HG02840 (cell line): Measurements from ENCODE around the gene SLC35F2.
"Not testable (repeated sequence)": the region's sequence is repeated elsewhere in the genome, so short reads cannot be mapped to it uniquely, and the experiment has no call there.

Experiments
- ATAC-seq: cut with Tn5 transposase; IDR thresholded peaks from one replicate; pipeline ENCODE4 v1.9.1; 2021; ENCODE audit warnings: mild to moderate bottlenecking, moderate library complexity, moderate number of reproducible peaks; ENCODE audit not compliant: unreplicated experiment, low FRiP score

The SLC35F2 gene, protein sequence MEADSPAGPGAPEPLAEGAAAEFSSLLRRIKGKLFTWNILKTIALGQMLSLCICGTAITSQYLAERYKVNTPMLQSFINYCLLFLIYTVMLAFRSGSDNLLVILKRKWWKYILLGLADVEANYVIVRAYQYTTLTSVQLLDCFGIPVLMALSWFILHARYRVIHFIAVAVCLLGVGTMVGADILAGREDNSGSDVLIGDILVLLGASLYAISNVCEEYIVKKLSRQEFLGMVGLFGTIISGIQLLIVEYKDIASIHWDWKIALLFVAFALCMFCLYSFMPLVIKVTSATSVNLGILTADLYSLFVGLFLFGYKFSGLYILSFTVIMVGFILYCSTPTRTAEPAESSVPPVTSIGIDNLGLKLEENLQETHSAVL

DNA sequence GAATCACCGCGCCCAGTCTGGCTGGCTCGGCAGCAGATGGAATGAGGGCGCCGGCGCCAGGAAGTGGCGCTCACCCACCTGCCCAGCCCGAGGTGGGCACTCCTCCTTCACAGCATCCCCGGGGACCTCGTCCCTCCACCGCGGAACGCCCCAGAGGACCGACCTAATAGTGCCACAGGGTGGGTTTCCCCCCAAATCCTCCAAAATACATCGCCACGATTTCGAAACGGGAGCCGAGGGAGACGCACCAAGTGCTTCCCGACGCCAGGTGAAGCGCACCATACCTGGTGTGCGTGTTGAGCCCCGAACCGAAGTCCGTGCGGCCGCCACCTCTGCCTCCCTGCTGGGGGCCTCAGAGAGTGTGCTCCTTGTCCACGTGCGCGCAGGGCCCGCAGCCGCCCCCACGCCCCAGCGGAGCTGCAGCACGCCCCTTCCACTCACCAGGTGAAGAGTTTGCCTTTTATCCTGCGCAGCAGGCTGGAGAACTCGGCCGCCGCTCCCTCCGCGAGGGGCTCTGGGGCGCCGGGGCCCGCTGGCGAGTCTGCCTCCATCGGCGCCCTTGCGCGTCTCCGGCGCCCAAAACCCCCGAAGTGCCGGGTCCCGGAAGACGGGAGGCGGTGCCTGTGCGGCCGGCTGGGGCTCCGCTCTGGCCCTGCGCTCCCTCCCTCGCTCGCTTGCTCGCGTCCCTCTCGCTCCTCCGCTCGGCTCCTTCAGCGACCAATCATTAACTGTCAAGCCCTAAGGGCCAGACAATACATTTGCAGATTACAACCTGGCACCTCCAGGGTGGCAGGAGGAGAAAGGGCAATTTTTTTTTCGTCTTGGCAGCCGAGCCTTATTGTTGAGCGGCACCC, at the start of gene SLC35F2:
Gene SLC35F2 (minus strand): TSS at position 571 of the 854 bp plus-strand sequence. CDS start 20 bp downstream, at position 551.
- ATAC-seq, result peak; percentile 94

DNA sequence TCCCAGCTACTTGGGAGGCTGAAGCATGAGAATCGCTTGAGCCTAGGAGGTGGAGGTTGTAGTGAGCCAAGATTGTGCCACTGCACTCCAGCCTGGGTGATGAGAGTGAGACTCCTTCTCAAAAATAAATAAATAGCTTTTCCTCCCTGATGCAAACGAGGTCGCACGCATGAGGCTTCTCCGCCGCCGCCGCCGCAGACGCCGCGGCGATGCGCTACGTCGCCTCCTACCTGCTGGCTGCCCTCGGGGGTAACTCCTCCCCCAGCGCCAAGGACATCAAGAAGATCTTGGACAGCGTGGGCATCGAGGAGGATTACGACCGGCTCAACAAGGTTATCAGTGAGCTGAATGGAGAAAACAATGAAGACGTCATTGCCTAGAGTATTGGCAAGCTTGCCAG, 49.6 kb upstream of the SLC35F2 start:
- ATAC-seq, result no peak

DNA sequence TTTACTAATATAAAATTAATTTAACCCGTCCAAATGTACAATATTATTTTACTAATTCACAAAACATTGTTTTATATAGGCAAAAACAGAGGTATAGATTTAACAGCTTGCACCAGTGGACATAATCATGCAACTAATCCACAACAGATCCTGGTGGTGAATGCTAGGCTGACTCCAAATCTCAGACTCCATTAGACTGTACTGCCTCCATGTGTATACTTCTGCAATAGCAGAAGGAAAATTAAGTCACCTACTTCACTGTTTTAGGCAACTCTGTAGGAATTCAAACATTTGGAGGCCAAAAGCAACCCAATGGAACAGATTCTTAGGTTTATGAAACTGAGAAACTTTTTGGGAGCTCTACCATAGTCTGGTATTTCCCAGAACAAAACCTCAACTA, 39.7 kb upstream of the SLC35F2 start:
- ATAC-seq, result no peak

DNA sequence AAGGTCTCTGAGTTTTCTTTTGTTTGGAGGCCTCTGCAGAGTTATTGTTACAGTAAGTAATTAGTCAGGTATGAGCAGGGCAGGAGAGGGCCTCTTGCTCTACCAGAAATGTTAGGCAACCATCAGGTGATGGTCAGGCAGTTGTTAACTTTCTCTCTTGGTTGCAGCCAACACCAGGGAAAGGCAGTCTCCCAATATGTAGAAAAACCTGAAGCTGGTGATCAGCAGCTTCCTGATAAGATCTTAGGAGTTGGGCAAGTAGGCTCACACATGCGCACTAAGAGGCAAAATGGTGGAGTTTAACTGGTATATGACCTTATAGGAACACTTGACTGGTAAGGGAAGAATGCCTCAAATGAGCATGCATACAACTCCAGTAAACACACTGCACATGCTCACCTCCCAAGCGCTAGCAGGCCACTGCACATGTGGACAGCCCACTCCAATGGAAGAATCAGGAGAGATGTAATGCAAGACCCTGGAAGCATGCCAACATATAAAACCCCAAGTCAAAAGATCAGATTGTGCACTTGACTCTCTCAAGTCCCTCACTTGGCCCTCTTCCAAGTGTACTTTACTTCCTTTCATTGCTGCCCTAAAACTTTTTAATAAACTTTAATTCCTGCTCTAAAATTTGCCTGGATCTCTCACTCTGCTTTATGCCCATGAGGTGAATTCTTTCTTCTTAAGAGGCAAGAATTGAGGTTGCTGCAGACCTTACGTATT, 23.7 kb upstream of the SLC35F2 start:
- no peak for ATAC-seq

DNA sequence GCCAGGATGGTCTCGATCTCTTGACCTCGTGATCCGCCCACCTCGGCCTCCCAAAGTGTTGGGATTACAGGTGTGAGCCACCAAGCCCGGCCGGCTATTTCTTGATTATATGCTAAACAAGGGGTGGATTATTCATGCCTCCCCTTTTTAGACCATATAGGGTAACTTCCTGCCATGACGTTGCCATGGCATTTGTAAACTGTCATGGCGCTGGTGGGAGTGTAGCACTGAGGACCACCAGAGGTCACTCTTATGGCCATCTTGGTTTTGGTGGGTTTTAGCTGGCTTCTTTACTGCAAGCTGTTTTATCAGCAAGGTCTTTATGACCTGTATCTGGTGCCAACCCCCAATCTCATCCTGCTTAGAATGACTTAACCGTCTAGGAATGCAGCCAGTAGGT, 22.9 kb upstream of the SLC35F2 start:
- ATAC-seq, result not testable (repeated sequence)

DNA sequence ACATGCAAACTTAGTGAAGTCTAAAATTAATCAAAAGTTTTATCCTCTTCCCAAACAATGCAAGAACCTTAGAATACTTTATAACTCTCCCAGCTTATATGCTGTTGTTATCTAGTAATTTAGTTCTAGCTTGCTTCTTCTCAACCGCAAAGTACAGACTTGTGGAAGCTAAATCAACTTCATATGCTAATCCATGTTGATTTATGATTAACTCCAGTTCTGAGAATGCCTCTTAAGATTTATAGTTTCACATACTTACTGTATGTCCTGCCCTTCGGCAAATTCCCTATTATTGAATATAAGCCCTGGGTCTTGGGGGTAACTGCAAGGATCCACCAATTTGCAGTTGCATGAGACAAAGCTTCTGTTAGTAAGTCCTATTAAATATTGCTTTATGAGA, 17.6 kb upstream of the SLC35F2 start:
- no peak for ATAC-seq

DNA sequence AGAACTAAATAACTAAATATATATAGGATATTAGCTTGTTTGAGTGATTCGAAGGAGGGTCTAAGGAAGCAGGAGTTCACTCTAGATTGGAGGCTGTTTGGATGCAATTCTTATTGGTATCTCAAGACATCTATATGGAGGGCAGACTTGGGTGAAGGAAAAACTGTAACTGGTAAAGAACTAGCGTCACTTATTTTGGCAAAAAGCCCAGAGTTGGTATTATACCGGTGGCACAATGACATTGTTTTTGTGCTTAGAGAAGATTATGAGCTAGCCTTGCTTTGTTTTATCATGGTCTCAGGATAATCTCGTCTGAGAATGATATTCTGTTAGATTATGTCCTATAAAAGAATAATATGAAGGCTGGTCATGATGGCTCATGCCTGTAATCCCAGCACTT, 6.0 kb upstream of the SLC35F2 start:
- ATAC-seq, result no peak

DNA sequence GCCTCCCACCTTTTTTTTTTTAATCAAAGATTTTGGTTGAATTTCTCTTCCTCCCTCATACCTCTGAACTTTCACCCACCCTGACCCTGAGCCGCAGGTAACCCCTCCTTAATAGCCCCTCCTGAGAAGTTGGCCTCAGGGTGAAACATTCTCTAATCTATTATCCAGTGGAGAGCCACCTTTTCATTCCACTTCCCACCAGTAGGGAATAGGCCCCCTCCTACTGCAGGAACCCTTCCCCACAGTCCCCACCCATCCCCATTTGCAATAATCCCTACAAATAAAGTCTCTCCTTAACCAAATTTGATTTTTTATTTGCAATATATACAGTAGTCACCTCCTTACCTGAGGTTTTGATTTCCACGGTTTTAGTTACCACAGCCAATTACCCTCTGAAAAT, 2.1 kb upstream of the SLC35F2 start:
- no peak for ATAC-seq

DNA sequence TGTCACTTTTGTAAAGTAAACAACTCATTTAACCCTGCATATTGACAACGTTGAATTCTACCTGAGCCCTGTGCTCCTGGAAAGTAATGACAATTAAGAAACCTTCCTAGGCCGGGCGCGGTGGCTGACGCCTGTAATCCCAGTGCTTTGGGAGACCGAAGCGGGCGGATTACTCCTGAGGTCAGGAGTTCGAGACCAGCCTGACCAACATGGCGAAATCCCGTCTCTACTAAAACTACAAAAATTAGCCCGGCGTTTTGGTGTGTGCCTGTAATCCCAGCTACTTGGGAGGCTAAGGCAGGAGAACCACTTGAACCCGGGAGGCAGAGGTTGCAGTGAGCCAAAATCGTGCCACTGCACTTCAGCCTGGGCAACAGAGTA, 1.6 kb upstream of the SLC35F2 start:
- ATAC-seq, result not testable (repeated sequence)

DNA sequence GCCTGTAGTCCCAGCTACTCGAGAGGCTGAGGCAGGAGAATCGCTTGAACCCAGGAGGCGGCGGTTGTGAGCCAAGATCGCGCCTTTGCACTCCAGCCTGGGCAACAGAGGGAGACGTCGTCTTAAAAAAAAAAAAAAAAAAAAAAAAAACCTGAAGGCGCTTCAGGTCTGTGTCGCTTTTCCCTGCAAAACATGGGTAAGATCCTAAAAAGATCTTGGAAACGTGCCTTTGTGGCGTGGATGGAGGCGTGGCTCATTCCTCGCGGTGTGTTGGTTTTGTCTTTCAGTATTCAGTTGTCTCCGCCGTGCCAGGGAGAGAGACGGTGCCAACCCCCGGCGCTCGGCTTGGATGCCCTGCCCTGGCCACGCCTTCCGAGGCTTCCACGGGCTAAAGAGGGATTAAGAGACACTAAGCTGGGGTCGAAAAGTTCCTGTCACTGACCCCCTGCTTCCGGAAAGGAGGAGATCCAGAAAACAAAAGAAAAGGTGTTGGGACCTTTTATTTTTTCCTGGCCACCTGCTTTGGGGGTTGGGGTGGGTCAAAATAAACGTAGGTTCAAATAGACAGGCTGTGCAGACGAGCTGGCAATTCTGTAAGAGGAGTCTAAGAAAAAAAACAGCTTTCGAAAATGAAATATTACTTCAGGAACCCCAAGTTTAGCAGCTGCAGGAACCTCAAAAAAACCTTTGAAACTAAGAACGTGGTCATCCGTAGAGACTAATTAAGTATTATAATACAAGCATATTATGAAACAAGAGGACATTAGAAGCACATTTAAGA, 1.1 kb upstream of the SLC35F2 start:
- no peak for ATAC-seq

DNA sequence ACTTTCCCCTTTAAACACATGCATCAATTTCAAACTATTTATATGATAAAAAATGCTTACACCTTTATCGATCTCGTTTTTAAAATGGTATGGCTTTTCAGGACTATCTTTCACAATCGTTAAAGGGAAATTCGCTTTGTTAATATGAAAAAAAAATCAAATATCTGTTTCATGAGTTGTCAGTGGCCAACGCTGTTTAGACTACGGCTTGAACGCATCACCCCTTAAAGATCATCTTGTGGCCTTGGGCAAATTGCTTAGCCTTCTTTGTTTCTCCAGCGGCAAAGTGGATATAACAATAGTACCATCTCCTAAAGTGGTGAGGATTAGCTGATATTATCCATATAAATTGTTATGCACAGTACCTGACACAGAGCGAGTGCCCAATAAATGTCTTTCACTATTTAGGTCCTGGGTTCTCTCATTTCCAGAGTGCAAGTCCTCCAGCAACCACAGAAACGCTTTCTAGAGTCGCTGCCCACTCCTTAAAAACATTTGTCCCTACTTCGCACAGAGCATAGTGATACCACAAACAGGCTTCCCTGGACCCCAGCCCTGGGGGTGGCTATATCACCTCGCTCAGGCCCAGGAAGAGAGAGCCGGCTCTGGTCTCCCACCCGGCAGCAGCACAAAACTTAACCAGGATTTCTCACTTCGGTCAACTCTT, 904 bp downstream of the SLC35F2 start:
- peak; percentile 0 for ATAC-seq

DNA sequence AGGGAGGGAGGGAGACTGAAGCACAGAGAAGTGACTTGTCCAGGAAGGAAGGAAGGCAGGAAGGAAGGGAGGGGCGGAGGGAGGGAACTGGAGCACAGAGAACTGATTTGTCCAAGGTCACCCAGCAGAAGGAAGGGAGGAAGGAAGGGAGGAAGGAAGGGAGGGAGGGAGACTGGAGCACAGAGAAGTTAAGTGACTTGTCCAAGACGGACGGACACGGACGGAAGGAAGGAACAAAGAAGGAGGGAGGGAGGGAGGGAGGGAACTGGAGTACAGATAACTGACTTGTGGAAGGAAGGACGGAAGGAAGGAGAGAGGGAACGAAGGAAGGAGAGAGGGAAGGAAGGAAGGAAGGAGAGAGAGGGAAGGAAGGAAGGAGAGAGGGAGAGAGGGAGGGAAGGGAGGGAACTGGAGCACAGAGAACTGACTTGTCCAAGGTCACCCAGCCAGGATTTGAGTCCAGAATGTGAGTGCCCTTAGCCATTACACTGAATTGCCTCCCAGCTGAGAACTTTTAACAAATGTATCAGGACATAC, 1.5 kb downstream of the SLC35F2 start:
- ATAC-seq, result no peak

DNA sequence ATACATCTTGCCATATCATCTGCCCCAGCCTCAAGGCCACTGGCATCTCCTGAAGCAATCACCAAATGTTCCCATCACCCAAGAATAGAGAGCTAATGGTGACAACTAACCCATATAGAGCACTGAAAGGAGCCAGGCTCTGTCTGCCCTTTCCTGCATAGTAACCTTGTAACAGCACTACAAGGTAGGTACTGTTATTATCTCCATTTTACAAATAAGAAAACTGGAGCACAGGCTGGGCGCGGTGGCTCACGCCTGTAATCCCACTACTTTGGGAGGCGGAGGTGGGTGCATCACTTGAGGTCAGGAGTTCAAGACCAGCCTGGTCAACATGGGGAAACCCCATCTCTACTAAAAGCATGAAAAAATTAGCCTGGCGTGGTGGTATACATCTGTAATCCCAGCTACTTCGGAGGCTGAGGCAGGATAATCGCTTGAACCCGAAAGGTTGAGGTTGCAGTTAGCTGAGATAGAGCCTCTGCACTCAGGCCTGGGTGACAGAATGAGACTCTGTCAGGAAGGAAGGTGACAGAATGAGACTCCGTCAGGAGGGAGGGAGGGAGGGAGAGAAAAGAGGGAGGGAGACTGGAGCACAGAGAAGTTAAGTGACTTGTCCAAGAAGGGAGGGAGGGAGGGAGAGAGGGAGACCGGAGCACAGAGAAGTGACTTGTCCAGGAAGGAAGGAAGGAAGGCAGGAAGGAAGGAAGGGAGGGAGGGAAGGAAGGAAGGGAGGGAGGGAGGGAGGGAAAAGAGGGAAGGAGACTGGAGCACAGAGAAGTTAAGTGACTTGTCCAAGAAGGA, 2.2 kb downstream of the SLC35F2 start:
- no peak for ATAC-seq

DNA sequence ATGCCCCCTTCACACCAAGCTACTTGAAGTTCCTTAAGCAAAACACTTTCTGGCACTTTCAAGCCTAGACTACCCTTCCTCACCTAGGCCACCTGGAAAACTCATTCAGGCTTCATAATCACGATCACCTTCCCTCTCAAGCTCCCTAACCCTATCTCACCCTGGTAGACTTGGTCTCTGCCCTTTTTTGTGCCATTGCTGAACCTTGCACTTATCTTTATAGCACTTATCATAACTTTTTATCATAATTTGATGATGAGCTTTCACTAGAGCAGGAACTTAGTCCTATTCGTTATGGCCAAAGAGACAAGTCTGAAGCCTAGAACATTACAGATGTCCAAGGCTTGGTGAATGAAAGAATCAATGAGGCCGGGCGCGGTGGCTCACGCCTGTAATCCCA, 5.5 kb downstream of the SLC35F2 start:
- no peak for ATAC-seq

DNA sequence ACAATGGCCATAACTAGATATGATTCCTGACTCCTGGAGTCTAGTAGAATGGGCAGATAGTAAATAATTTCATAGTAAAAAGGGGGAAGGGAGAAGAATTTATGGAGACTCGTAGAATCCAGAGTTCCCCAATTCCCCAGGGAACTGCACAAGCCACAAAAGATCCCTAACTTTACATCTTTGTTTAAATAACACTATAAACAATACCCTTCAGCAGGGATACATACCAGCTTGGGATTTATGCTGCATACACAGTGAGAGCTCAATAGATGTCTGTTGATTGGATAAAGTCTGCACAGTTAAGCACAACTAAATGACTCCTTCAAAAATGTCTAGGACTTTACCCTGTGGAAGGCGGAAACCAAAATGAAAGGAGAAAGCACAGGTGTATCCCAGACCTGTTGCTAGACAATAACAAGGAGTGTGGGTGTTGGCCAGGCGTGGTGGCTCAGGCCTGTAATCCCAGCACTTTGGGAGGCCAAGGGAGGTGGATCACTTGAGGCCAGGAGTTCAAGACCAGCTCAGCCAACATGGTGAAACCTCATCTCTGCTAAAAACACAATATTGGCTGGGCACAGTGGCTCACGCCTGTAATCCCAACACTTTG, 6.8 kb downstream of the SLC35F2 start:
- no peak for ATAC-seq

DNA sequence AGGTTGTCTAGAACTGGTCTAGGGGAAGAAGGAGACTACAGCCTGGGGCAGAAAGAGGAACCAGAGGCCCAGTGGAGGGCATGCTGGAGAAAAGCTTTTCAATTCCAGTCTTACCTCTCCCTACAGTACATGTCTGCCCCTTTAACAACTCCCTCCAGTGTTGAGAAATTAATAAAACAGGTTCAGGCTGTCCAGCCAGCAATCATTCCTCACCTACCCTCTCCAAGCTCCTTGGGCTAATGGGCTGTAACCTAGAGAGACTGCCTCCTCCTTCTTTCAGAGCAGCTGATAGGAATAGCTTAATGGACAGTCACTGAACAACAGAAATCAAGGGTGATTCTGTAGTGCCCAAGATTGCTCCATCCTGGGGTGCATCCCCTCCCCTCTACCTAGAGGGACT, 8.8 kb downstream of the SLC35F2 start:
- no peak for ATAC-seq

DNA sequence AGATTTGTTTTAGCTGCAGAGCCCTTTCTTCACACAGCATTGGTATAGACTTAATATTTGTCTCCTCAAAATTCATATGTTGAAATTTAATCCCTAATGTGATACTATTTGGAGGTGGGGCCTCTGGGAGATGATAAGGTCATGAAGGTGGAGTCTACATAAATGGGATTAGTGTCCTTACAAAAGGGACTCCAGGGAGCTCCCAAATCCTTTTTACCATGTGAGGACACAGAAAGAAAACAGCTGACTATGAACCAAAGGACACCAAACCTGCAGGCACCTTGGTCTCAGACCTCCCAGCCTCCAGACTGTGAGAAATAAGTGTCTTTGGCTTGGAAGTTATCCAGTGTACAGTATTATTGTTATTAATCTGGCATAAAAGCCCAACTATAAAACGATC, 10.2 kb downstream of the SLC35F2 start:
- ATAC-seq, result no peak

DNA sequence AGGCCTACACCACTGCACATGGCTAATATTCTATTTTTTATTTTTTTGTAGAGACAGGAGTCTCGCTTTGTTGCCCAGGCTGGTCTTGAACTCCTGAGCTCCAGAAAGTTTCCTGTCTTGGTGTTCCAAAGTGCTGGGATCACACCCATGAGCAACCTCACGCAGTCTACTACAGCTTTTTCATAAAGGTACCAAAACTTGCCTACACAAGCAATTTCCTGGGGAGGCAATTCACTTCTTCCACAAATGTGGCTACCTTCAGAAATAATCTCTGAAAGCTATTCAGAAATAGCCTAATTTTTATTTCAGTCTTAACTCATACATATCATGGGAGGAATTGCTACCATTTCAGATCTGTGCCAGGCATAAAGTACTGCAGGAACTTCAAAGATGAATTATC, 11.4 kb downstream of the SLC35F2 start:
- ATAC-seq, result no peak
